Liver (tissue), 9 donors: ENCODE data around the gene BCL2. TPM values are rescaled to one million over a fixed set of nuclear protein-coding genes. Genes with fewer than 3 reads are reported as not detected.

ENCODE experiments used
- DNase-seq: peaks from one replicate; pipeline ENCODE4 v3.0.0-alpha.2; 2017; ENCODE audit warnings: low spot score
- H3K27ac ChIP-seq, 2 donors: one replicate each; pipeline ENCODE4 v1.7.0; 2013; ENCODE audit warnings: inconsistent platforms in 2 of 2, low read length in 2 of 2, control low read depth in 1 of 2, low read depth in 1 of 2, mild to moderate bottlenecking in 1 of 2
- H3K27me3 ChIP-seq, 4 donors: one replicate each; pipeline versions ENCODE4 v1.6.1 to v1.7.0; 2013; ENCODE audit warnings: low read length in 3 of 4, inconsistent platforms in 1 of 4, mild to moderate bottlenecking in 1 of 4, moderate library complexity in 1 of 4; ENCODE audit not compliant: control insufficient read depth in 4 of 4, insufficient read depth in 4 of 4
- H3K36me3 ChIP-seq, 4 donors: one replicate each; pipeline versions ENCODE4 v1.6.1 to v1.7.0; 2013; ENCODE audit warnings: low read length in 3 of 4, mild to moderate bottlenecking in 3 of 4, low read depth in 1 of 4, moderate library complexity in 1 of 4; ENCODE audit not compliant: control insufficient read depth in 4 of 4, insufficient read depth in 3 of 4
- H3K4me1 ChIP-seq, 4 donors: one replicate each; pipeline versions ENCODE4 v1.6.1 to v1.7.0; 2013; ENCODE audit warnings: low read length in 3 of 4, mild to moderate bottlenecking in 3 of 4, moderate library complexity in 1 of 4; ENCODE audit not compliant: control insufficient read depth in 4 of 4, insufficient read depth in 4 of 4
- H3K4me3 ChIP-seq, 3 donors: one replicate each; pipeline versions ENCODE4 v1.6.1 to v1.7.0; 2013; ENCODE audit warnings: low read length in 3 of 3, control low read depth in 1 of 3, low read depth in 1 of 3, mild to moderate bottlenecking in 1 of 3
- H3K9ac ChIP-seq, 2 donors: one replicate each; pipeline ENCODE4 v1.7.0; 2013; ENCODE audit warnings: low read length in 2 of 2, mild to moderate bottlenecking in 2 of 2, moderate library complexity in 2 of 2, control low read depth in 1 of 2, low read depth in 1 of 2
- H3K9me3 ChIP-seq, 4 donors: one replicate each; pipeline versions ENCODE4 v1.6.1 to v1.7.0; 2013; ENCODE audit warnings: low read length in 3 of 4; ENCODE audit not compliant: control insufficient read depth in 4 of 4
- CTCF ChIP-seq: fragments of 150-350 bp; IDR thresholded peaks from 2 replicates; pipeline ENCODE4 v1.5.1; 2017; ENCODE audit warnings: improper control_type of control experiment, low read depth, low read length; ENCODE audit not compliant: missing input control
- EGR1 ChIP-seq, 2 donors: IDR thresholded peaks; 2 replicates each; pipeline ENCODE4 v1.6.1; 2016 to 2018; ENCODE audit warnings: antibody characterized with exemption in 2 of 2, low read depth in 2 of 2
- FOXA1 ChIP-seq: IDR thresholded peaks from 2 replicates; pipeline ENCODE4 v1.6.1; 2016; ENCODE audit warnings: antibody characterized with exemption
- FOXA2 ChIP-seq: IDR thresholded peaks from 2 replicates; pipeline ENCODE4 v1.6.1; 2016; ENCODE audit warnings: antibody characterized with exemption
- GABPA ChIP-seq, 2 donors: IDR thresholded peaks in 1 of 2; conservative IDR thresholded peaks in 1 of 2; 2 replicates each; pipeline ENCODE4 v1.6.1; 2016; ENCODE audit warnings: antibody characterized with exemption in 2 of 2, mild to moderate bottlenecking in 1 of 2, moderate library complexity in 1 of 2
- HNF4A ChIP-seq, 2 donors: conservative IDR thresholded peaks; 2 replicates each; pipeline ENCODE4 v1.6.1; 2016; ENCODE audit warnings: antibody characterized with exemption in 2 of 2, mild to moderate bottlenecking in 2 of 2
- HNF4G ChIP-seq: IDR thresholded peaks from 2 replicates; pipeline ENCODE4 v1.6.1; 2016; ENCODE audit warnings: antibody characterized with exemption
- JUND ChIP-seq, 2 donors: IDR thresholded peaks; 2 replicates each; pipeline ENCODE4 v1.6.1; 2016; ENCODE audit warnings: antibody characterized with exemption in 2 of 2
- MAX ChIP-seq: IDR thresholded peaks from 2 replicates; pipeline ENCODE4 v1.6.1; 2016; ENCODE audit warnings: antibody characterized with exemption
- NR2F2 ChIP-seq: IDR thresholded peaks from 2 replicates; pipeline ENCODE4 v1.6.1; 2016; ENCODE audit warnings: antibody characterized with exemption
- RAD21 ChIP-seq, 2 donors: IDR thresholded peaks; 2 replicates each; pipeline ENCODE4 v1.6.1; 2016; ENCODE audit warnings: antibody characterized with exemption in 2 of 2, mild to moderate bottlenecking in 2 of 2
- REST ChIP-seq: IDR thresholded peaks from 2 replicates; pipeline ENCODE4 v1.6.1; 2016; ENCODE audit warnings: antibody characterized with exemption, mild to moderate bottlenecking
- RXRA ChIP-seq, 2 donors: IDR thresholded peaks; 2 replicates each; pipeline ENCODE4 v1.6.1; 2017 to 2018; ENCODE audit warnings: antibody characterized with exemption in 2 of 2, mild to moderate bottlenecking in 1 of 2
- SP1 ChIP-seq: IDR thresholded peaks from 2 replicates; pipeline ENCODE4 v1.6.1; 2018; ENCODE audit warnings: antibody characterized with exemption, mild to moderate bottlenecking
- TAF1 ChIP-seq: conservative IDR thresholded peaks from 2 replicates; pipeline ENCODE4 v1.6.1; 2016; ENCODE audit warnings: antibody characterized with exemption, mild to moderate bottlenecking
- YY1 ChIP-seq: IDR thresholded peaks from 2 replicates; pipeline ENCODE4 v1.6.1; 2016; ENCODE audit warnings: antibody characterized with exemption, mild to moderate bottlenecking
- ZBTB33 ChIP-seq: IDR thresholded peaks from 2 replicates; pipeline ENCODE4 v1.6.1; 2016; ENCODE audit warnings: antibody characterized with exemption
- WGBS: extraction: QIAGEN DNeasy Blood & Tissue Kit; methylation state at CpG from one replicate; pipeline ENCODE4 v1.1.7; 2013; 5-methylcytosine and 5-hydroxymethylcytosine counted together
- polyA plus RNA-seq, 2 donors: library from polyadenylated mRNA; stranded (reverse) in 1 of 2; unstranded in 1 of 2; fragments of 200-250 nt in 1 of 2; fragments of >200 nt in 1 of 2; fragmentation: Nextera tagmentation in 1 of 2; extraction: Ambion mirVana in 1 of 2; gene quantifications; one replicate each; pipeline versions ENCODE4 v1.2.1 to v1.2.3, GENCODE V29; 2013 to 2015
- total RNA-seq, 2 donors: library from RNA; depleted of rRNA; stranded (reverse); fragments of >200 nt; gene quantifications; one replicate each; pipeline ENCODE4 v1.2.3, GENCODE V29; 2014
- TF ChIP-seq, protein P1 (sequence below): IDR thresholded peaks from 2 replicates; pipeline ENCODE4 v1.6.1; 2016; ENCODE audit warnings: antibody characterized with exemption
- donor health status: healthy.
- donor health status: healthy.
- donor health status: healthy.
- donor health status: healthy.
- donor health status: healthy.

The BCL2 gene
- total and polyA plus RNA-seq, 4 donors = 0.40 to 3.9 (median 1.4) TPM

DNA sequence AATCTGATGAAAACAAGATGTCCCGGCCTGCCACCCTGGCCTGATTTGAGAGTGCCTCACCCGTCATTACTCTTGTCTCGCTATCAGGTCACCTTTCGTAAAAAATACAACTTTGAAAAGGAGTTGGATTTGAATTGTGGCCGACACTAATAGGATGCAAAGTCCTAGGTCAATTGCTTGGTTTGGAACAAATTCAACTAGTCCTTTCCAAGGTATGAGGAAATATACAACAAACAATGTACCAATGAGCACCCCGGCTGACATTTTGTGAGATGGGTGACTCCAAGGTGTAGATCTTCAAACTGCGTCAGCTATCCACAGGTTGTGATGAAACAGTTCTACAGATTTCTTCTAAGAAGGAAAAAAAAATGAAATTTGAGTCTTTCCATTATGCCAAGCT lies 77.8 kb downstream of the BCL2 start:
- H3K4me3 ChIP-seq = no peak overlapping the region
- no peaks in the 10 kb centered on the region for H3K9me3 ChIP-seq
- DNase-seq = no peak
- TF ChIP-seq FOXA2 = peak; percentile 31
- TF ChIP-seq RAD21 (IDR thresholded peaks at IDR 0.05) = peak in 1 of 2 donors; percentile 20
- TF ChIP-seq EGR1 (IDR thresholded peaks at IDR 0.05; ENCODE audit: low read depth in 2 of 2) = no peak
- no peak for TF ChIP-seq CTCF
- peak; percentile 27 for TF ChIP-seq FOXA1
- TF ChIP-seq HNF4A (conservative IDR thresholded peaks at IDR 0.05) = peak; percentile 87 to 88
- peak; percentile 62 for TF ChIP-seq SP1
- no peak for TF ChIP-seq MAX
- TF ChIP-seq, protein P1, sequence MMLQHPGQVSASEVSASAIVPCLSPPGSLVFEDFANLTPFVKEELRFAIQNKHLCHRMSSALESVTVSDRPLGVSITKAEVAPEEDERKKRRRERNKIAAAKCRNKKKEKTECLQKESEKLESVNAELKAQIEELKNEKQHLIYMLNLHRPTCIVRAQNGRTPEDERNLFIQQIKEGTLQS = no peak
- TF ChIP-seq REST = peak; percentile 17
- TF ChIP-seq ZBTB33 = peak; percentile 24
- TF ChIP-seq RXRA (IDR thresholded peaks at IDR 0.05) = peak; percentile 45 to 73
- peak; percentile 69 for TF ChIP-seq HNF4G
- TF ChIP-seq NR2F2 = no peak
- no peak for TF ChIP-seq TAF1
- no peak for TF ChIP-seq GABPA (IDR thresholded peaks at IDR 0.05 in 1 of 2, conservative IDR thresholded peaks at IDR 0.05 in 1 of 2)
- peak; percentile 22 to 61 for TF ChIP-seq JUND (IDR thresholded peaks at IDR 0.05)
- TF ChIP-seq YY1 = peak; percentile 92
- H3K9ac ChIP-seq = no peak overlapping the region
- no peaks in the 10 kb centered on the region for H3K36me3 ChIP-seq
- H3K27me3 ChIP-seq = no peaks in the 10 kb centered on the region
- 34% methylated on average over 7 of the region's 7 CpGs for WGBS
- peaks cover 1 to 18% (median 8%) of the 10 kb centered on the region in 4 donors for H3K4me1 ChIP-seq
- H3K27ac ChIP-seq = no peak overlapping the region
